Measurements from ENCODE around the gene GORASP1.

DNA sequence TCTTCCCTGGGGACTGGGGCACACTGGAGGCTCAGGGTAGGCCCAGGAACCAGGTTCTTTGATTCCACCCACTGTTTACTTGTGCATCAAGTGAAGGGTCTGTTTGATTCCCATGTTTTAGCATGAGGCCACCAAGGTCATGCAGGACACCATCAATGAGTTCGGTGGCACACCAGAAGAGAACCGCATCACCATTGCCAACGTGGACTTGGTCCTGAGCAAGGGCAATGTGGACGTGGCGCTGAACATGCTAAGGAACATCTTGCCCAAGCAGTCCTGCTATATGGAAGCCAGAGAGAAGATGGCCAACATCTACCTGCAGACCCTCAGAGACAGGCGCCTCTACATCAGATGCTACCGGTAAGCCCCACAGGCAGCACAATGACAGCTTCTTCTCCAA lies 21.5 kb upstream of the GORASP1 start:
- no peak for TF ChIP-seq ATF2 (tag by site-specific recombination; IDR thresholded peaks at IDR 0.05; ENCODE audit: low read depth)
- TF ChIP-seq ZNF223 (tag by site-specific recombination; IDR thresholded peaks at IDR 0.05): no peak
- TF ChIP-seq, protein P1, sequence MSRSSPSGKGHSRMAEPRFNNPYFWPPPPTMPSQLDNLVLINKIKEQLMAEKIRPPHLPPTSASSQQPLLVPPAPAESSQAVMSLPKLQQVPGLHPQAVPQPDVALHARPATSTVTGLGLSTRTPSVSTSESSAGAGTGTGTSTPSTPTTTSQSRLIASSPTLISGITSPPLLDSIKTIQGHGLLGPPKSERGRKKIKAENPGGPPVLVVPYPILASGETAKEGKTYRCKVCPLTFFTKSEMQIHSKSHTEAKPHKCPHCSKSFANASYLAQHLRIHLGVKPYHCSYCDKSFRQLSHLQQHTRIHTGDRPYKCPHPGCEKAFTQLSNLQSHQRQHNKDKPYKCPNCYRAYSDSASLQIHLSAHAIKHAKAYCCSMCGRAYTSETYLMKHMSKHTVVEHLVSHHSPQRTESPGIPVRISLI (tag by site-specific recombination; IDR thresholded peaks at IDR 0.05): no peak
- TF ChIP-seq KLF9 (tag by site-specific recombination; IDR thresholded peaks at IDR 0.05; ENCODE audit: low read depth): no peak
- TF ChIP-seq ZEB2 (tag by site-specific recombination; IDR thresholded peaks at IDR 0.05): no peak
- no peak for TF ChIP-seq TCF7L2 (IDR thresholded peaks at IDR 0.05; ENCODE audit: borderline replicate concordance, low read depth, low read length)
- TF ChIP-seq ZNF302 (tag by site-specific recombination; IDR thresholded peaks at IDR 0.05; ENCODE audit: low read depth): no peak
- no peak for TF ChIP-seq CTCF (tag by site-specific recombination; IDR thresholded peaks at IDR 0.05)
- TF ChIP-seq, protein P2, sequence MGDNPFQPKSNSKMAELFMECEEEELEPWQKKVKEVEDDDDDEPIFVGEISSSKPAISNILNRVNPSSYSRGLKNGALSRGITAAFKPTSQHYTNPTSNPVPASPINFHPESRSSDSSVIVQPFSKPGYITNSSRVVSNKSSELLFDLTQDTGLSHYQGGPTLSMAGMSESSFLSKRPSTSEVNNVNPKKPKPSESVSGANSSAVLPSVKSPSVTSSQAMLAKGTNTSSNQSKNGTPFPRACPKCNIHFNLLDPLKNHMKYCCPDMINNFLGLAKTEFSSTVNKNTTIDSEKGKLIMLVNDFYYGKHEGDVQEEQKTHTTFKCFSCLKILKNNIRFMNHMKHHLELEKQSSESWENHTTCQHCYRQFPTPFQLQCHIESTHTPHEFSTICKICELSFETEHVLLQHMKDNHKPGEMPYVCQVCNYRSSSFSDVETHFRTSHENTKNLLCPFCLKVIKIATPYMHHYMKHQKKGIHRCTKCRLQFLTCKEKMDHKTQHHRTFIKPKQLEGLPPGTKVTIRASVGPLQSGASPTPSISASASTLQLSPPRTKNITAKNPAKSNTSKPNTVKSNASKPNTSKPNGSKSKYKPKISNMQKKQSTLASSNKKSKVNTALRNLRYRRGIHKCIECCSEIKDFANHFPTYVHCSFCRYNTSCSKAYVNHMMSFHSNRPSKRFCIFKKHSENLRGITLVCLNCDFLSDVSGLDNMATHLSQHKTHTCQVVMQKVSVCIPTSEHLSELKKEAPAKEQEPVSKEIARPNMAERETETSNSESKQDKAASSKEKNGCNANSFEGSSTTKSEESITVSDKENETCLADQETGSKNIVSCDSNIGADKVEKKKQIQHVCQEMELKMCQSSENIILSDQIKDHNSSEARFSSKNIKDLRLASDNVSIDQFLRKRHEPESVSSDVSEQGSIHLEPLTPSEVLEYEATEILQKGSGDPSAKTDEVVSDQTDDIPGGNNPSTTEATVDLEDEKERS (tag by site-specific recombination; IDR thresholded peaks at IDR 0.05): no peak
- TF ChIP-seq, protein P3, sequence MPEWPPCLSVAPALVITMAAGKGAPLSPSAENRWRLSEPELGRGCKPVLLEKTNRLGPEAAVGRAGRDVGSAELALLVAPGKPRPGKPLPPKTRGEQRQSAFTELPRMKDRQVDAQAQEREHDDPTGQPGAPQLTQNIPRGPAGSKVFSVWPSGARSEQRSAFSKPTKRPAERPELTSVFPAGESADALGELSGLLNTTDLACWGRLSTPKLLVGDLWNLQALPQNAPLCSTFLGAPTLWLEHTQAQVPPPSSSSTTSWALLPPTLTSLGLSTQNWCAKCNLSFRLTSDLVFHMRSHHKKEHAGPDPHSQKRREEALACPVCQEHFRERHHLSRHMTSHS (tag by site-specific recombination; IDR thresholded peaks at IDR 0.05): no peak
